ENCODE results near the gene GPR149. TPM values are rescaled to one million over a fixed set of nuclear protein-coding genes. Genes with fewer than 3 reads are reported as not detected.

The GPR149 gene
- total RNA-seq, 1 experiment from 2014 or later = not detected

- Histone ChIP-seq H3K4me3 (ENCODE audit: low read depth, low read length) (no peak overlapping the region), H3K27me3 (replicated peaks; ENCODE audit: control insufficient read depth, insufficient read depth, low read length) (no peaks in the 10 kb centered on the region), H3K9me3 (no peaks in the 10 kb centered on the region), H3K4me1 (no peaks in the 10 kb centered on the region), H3K36me3 (ENCODE audit: control insufficient read depth, insufficient read depth, low read length) (no peaks in the 10 kb centered on the region)
- BruUV-seq (replicated peaks) = no TSS peak
- CTCF ChIA-PET = no interaction called here
- POLR2A ChIA-PET = no interaction called here
- Mint-ChIP-seq H3K27me3 (ENCODE audit: insufficient read depth, unreplicated experiment) (no peaks in the 10 kb centered on the region), H3K27ac (ENCODE audit: unreplicated experiment) (no peak overlapping the region), H3K9me3 (ENCODE audit: unreplicated experiment) (no peaks in the 10 kb centered on the region), H3K4me3 (ENCODE audit: unreplicated experiment) (no peak overlapping the region), H3K4me1 (ENCODE audit: low read depth, unreplicated experiment) (no peaks in the 10 kb centered on the region), H3K36me3 (ENCODE audit: insufficient read depth, unreplicated experiment) (peaks cover 61% of the 10 kb centered on the region)
- intact Hi-C loops (cut with micrococcal nuclease; ENCODE audit: unreplicated experiment) = no loop called here
- DNase-seq = no peak
- TF ChIP-seq, protein P1, sequence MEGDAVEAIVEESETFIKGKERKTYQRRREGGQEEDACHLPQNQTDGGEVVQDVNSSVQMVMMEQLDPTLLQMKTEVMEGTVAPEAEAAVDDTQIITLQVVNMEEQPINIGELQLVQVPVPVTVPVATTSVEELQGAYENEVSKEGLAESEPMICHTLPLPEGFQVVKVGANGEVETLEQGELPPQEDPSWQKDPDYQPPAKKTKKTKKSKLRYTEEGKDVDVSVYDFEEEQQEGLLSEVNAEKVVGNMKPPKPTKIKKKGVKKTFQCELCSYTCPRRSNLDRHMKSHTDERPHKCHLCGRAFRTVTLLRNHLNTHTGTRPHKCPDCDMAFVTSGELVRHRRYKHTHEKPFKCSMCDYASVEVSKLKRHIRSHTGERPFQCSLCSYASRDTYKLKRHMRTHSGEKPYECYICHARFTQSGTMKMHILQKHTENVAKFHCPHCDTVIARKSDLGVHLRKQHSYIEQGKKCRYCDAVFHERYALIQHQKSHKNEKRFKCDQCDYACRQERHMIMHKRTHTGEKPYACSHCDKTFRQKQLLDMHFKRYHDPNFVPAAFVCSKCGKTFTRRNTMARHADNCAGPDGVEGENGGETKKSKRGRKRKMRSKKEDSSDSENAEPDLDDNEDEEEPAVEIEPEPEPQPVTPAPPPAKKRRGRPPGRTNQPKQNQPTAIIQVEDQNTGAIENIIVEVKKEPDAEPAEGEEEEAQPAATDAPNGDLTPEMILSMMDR (IDR thresholded peaks at IDR 0.05; ENCODE audit: insufficient read depth in 1 of 2, low read depth in 1 of 2, low read length in 1 of 2, severe bottlenecking in 1 of 2, unreplicated experiment in 1 of 2) = no peak
Measured at GRCh38 chr3:154310840-154311239, 119.2 kb downstream of the GPR149 start.

DNA sequence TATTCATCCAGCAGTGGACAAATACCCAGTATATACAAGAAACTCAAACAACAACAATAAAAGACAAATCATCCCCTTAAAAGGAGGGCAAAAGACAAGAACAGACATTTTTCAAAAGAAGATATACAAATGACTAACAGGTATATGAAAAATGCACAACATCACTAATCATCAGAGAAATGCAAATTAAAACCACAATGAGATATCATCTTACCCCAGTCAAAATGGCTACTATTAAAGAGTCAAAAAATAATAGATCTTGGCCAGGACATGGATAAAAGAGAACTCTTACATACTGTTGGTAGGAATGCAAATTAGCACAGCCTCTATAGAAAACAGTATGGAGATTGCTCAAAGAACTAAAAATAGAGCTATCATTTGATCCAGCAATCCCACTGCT lies 122.6 kb downstream of the GPR149 start:
- H3K27me3 ChIP-seq (replicated peaks; ENCODE audit: control insufficient read depth, insufficient read depth, low read length) = no peaks in the 10 kb centered on the region
- TF ChIP-seq, protein P1 (IDR thresholded peaks at IDR 0.05; ENCODE audit: insufficient read depth in 1 of 2, low read depth in 1 of 2, low read length in 1 of 2, severe bottlenecking in 1 of 2, unreplicated experiment in 1 of 2) = no peak
- POLR2A ChIA-PET = no interaction called here
- intact Hi-C loops (cut with micrococcal nuclease; ENCODE audit: unreplicated experiment) = no loop called here
- peaks cover 49% of the 10 kb centered on the region for H3K36me3 Mint-ChIP-seq (ENCODE audit: insufficient read depth, unreplicated experiment)
- H3K4me1 ChIP-seq = no peaks in the 10 kb centered on the region
- DNase-seq = no peak
- H3K27me3 Mint-ChIP-seq (ENCODE audit: insufficient read depth, unreplicated experiment) = no peaks in the 10 kb centered on the region
- no peaks in the 10 kb centered on the region for H3K9me3 Mint-ChIP-seq (ENCODE audit: unreplicated experiment)
- H3K27ac Mint-ChIP-seq (ENCODE audit: unreplicated experiment) = no peak overlapping the region
- H3K4me1 Mint-ChIP-seq (ENCODE audit: low read depth, unreplicated experiment) = no peaks in the 10 kb centered on the region
- BruUV-seq (replicated peaks) = no TSS peak
- no peak overlapping the region for H3K4me3 Mint-ChIP-seq (ENCODE audit: unreplicated experiment)
- H3K4me3 ChIP-seq (ENCODE audit: low read depth, low read length) = no peak overlapping the region
- CTCF ChIA-PET = no interaction called here
- peaks cover 2% of the 10 kb centered on the region; the same call in 1 of the 2 replicates for H3K36me3 ChIP-seq (ENCODE audit: control insufficient read depth, insufficient read depth, low read length)
- no peaks in the 10 kb centered on the region for H3K9me3 ChIP-seq

GRCh38 chr3:154304936-154305335 lies 125.1 kb downstream of the GPR149 start:
- POLR2A ChIA-PET = no interaction called here
- no peaks in the 10 kb centered on the region for H3K9me3 Mint-ChIP-seq (ENCODE audit: unreplicated experiment)

More at GRCh38 chr3:154304936-154305335, 125.1 kb downstream of the GPR149 start:
- no peak overlapping the region for H3K4me3 Mint-ChIP-seq (ENCODE audit: unreplicated experiment)
- Histone ChIP-seq H3K27me3 (replicated peaks; ENCODE audit: control insufficient read depth, insufficient read depth, low read length) (no peaks in the 10 kb centered on the region), H3K4me1 (no peaks in the 10 kb centered on the region), H3K9me3 (no peaks in the 10 kb centered on the region), H3K4me3 (ENCODE audit: low read depth, low read length) (no peak overlapping the region), H3K36me3 (ENCODE audit: control insufficient read depth, insufficient read depth, low read length) (peaks cover 3% of the 10 kb centered on the region; the same call in 1 of the 2 replicates)
- BruUV-seq (replicated peaks) = no TSS peak
- H3K27me3 Mint-ChIP-seq (ENCODE audit: insufficient read depth, unreplicated experiment) = no peaks in the 10 kb centered on the region
- intact Hi-C loops (cut with micrococcal nuclease; ENCODE audit: unreplicated experiment) = no loop called here
- H3K4me1 Mint-ChIP-seq (ENCODE audit: low read depth, unreplicated experiment) = no peaks in the 10 kb centered on the region
- H3K27ac Mint-ChIP-seq (ENCODE audit: unreplicated experiment) = no peak overlapping the region
- TF ChIP-seq, protein P1 (IDR thresholded peaks at IDR 0.05; ENCODE audit: insufficient read depth in 1 of 2, low read depth in 1 of 2, low read length in 1 of 2, severe bottlenecking in 1 of 2, unreplicated experiment in 1 of 2) = no peak
- no peak for DNase-seq
- peaks cover 60% of the 10 kb centered on the region for H3K36me3 Mint-ChIP-seq (ENCODE audit: insufficient read depth, unreplicated experiment)
- CTCF ChIA-PET = no interaction called here

Measured in Caco-2 (cell line).